H1 (cell line): Measurements from ENCODE around the gene DLG4. TPM values are rescaled to one million over a fixed set of nuclear protein-coding genes. Genes with fewer than 3 reads are reported as not detected.

Experiments used
- CTCF ChIA-PET: fragments of 300-600 bp; sonication (Branson Sonifier 250); formaldehyde crosslinking; loops from one replicate; lab custom pipeline; 2021; ENCODE audit not compliant: partially characterized antibody; lab: Charles Lee
- POLR2A ChIA-PET: fragments of 300-600 bp; sonication (Branson Sonifier 250); formaldehyde crosslinking; loops from one replicate; lab custom pipeline; 2021; ENCODE audit warnings: inconsistent platforms; ENCODE audit not compliant: partially characterized antibody; lab: Charles Lee
- DNase-seq, 2 experiments: peaks; one replicate each; pipeline versions ENCODE4 v3.0.0 to v3.0.0-alpha.2; 2010 to 2022; ENCODE audit warnings: low spot score in 2 of 2, low read depth in 1 of 2, mixed read lengths in 1 of 2
- FAIRE-seq: peaks from 2 replicates; lab custom pipeline; 2011; peaks lifted over from hg19 to GRCh38; lab: Jason Lieb, UNC
- H2AFZ ChIP-seq: 2 replicates; pipeline ENCODE4 v1.8.1; 2012; ENCODE audit warnings: low read length, inconsistent platforms
- H2AK5ac ChIP-seq: 2 replicates; pipeline ENCODE4 v1.6.1; 2013; ENCODE audit warnings: low read depth, low read length
- H2BK120ac ChIP-seq: replicated peaks from 2 replicates; pipeline ENCODE3; 2013; ENCODE audit warnings: low read depth, low read length, inconsistent platforms
- H2BK12ac ChIP-seq: 2 replicates; pipeline ENCODE4 v1.6.1; 2013; ENCODE audit warnings: low read depth, low read length
- H2BK15ac ChIP-seq: 2 replicates; pipeline ENCODE4 v1.6.1; 2013; ENCODE audit warnings: low read length
- H2BK20ac ChIP-seq: 2 replicates; pipeline ENCODE4 v1.6.1; 2013; ENCODE audit warnings: low read length
- H2BK5ac ChIP-seq: 2 replicates; pipeline ENCODE4 v1.6.1; 2013; ENCODE audit warnings: low read depth, low read length
- H3K14ac ChIP-seq: 2 replicates; pipeline ENCODE4 v1.6.1; 2013; ENCODE audit warnings: inconsistent platforms; ENCODE audit not compliant: insufficient read length
- H3K18ac ChIP-seq: 2 replicates; pipeline ENCODE4 v1.6.1; 2013; ENCODE audit warnings: low read length; ENCODE audit errors: extremely low read depth
- H3K23ac ChIP-seq: 2 replicates; pipeline ENCODE4 v1.6.1; 2013; ENCODE audit warnings: inconsistent platforms; ENCODE audit not compliant: insufficient read length
- H3K23me2 ChIP-seq: 2 replicates; pipeline ENCODE4 v1.6.1; 2013; ENCODE audit warnings: low read depth, low read length
- H3K27ac ChIP-seq: 2 replicates; pipeline ENCODE4 v1.6.1; 2011; ENCODE audit warnings: low read depth, low read length, inconsistent platforms
- H3K27me3 ChIP-seq, 4 experiments: replicated peaks in 1 of 4; 1 replicate in 1 of 4; 2 replicates in 3 of 4; pipeline versions ENCODE4 v1.6.1 to v1.8.1; 2011 to 2013; ENCODE audit warnings: low read length in 3 of 4, mild to moderate bottlenecking in 3 of 4, inconsistent platforms in 2 of 4, mixed read lengths in 2 of 4, moderate library complexity in 1 of 4; ENCODE audit not compliant: control insufficient read depth in 3 of 4, insufficient read depth in 3 of 4; ENCODE audit errors: extremely low read depth in 1 of 4
- H3K36me3 ChIP-seq, 4 experiments: 2 replicates each; pipeline versions ENCODE4 v1.6.1 to v1.8.1; 2011 to 2013; ENCODE audit warnings: mild to moderate bottlenecking in 4 of 4, low read length in 3 of 4, moderate library complexity in 2 of 4, control low read depth in 1 of 4, inconsistent platforms in 1 of 4; ENCODE audit not compliant: insufficient read depth in 4 of 4, control insufficient read depth in 2 of 4
- H3K4ac ChIP-seq: replicated peaks from 2 replicates; pipeline ENCODE3; 2013; ENCODE audit warnings: low read length, low read depth, mixed read lengths, inconsistent platforms; ENCODE audit not compliant: insufficient read length
- H3K4me1 ChIP-seq, 4 experiments: replicated peaks in 1 of 4; 1 replicate in 1 of 4; 2 replicates in 3 of 4; pipeline versions ENCODE4 v1.6.1 to v1.8.1; 2011 to 2013; ENCODE audit warnings: low read length in 3 of 4, inconsistent platforms in 2 of 4, mixed read lengths in 1 of 4; ENCODE audit not compliant: insufficient read depth in 4 of 4, control insufficient read depth in 3 of 4
- H3K4me2 ChIP-seq, 2 experiments: 2 replicates each; pipeline versions ENCODE4 v1.6.1 to v1.8.1; 2011 to 2013; ENCODE audit warnings: low read depth in 2 of 2, low read length in 2 of 2, control low read depth in 1 of 2, inconsistent platforms in 1 of 2, mild to moderate bottlenecking in 1 of 2; ENCODE audit not compliant: insufficient read depth in 1 of 2
- H3K4me3 ChIP-seq, 4 experiments: fragments of 200-600, 300-600 bp in 1 of 4; sonication (generic), shearing (Covaris generic), sonication (Bioruptor Twin) in 1 of 4; 2 replicates each; pipeline versions ENCODE4 v1.5.1 to v1.8.1; 2011 to 2016; ENCODE audit warnings: low read length in 4 of 4, low read depth in 3 of 4, control low read depth in 2 of 4, inconsistent platforms in 2 of 4, mild to moderate bottlenecking in 2 of 4, mixed read lengths in 1 of 4, moderate library complexity in 1 of 4; ENCODE audit not compliant: insufficient read depth in 2 of 4; ENCODE audit errors: extremely low read depth in 1 of 4
- H3K56ac ChIP-seq: replicated peaks from 2 replicates; pipeline ENCODE3; 2013; ENCODE audit warnings: low read depth, mild to moderate bottlenecking, mixed read lengths, low read length, inconsistent platforms; ENCODE audit not compliant: insufficient read length
- H3K79me1 ChIP-seq: 2 replicates; pipeline ENCODE4 v1.6.1; 2013; ENCODE audit warnings: low read depth, low read length, control low read depth
- H3K79me2 ChIP-seq, 2 experiments: 2 replicates each; pipeline versions ENCODE4 v1.6.1 to v1.8.1; 2012 to 2013; ENCODE audit warnings: low read length in 2 of 2, mild to moderate bottlenecking in 2 of 2, inconsistent platforms in 1 of 2; ENCODE audit not compliant: insufficient read depth in 2 of 2, control insufficient read depth in 1 of 2
- H3K9ac ChIP-seq, 4 experiments: replicated peaks in 1 of 4; 1 replicate in 1 of 4; 2 replicates in 3 of 4; pipeline versions ENCODE4 v1.6.1 to v1.8.1; 2011 to 2013; ENCODE audit warnings: low read depth in 3 of 4, low read length in 3 of 4, control low read depth in 2 of 4, mild to moderate bottlenecking in 2 of 4, moderate library complexity in 2 of 4, inconsistent platforms in 1 of 4; ENCODE audit errors: extremely low read depth in 1 of 4
- H3K9me3 ChIP-seq, 2 experiments: 2 replicates each; pipeline versions ENCODE4 v1.6.1 to v1.8.1; 2012 to 2013; ENCODE audit warnings: mild to moderate bottlenecking in 2 of 2, moderate library complexity in 2 of 2, control low read depth in 1 of 2, inconsistent platforms in 1 of 2, low read depth in 1 of 2, low read length in 1 of 2, mixed read lengths in 1 of 2; ENCODE audit not compliant: insufficient read depth in 2 of 2
- H4K20me1 ChIP-seq, 2 experiments: replicated peaks in 1 of 2; 2 replicates each; pipeline versions ENCODE3 to v1.8.1; 2011 to 2013; ENCODE audit warnings: inconsistent platforms in 2 of 2, low read length in 2 of 2, mild to moderate bottlenecking in 1 of 2; ENCODE audit not compliant: insufficient read depth in 2 of 2, control insufficient read depth in 1 of 2
- H4K5ac ChIP-seq: 2 replicates; pipeline ENCODE4 v1.6.1; 2013; ENCODE audit warnings: low read length, low read depth, mixed read lengths, inconsistent platforms; ENCODE audit not compliant: insufficient read length
- H4K8ac ChIP-seq: 2 replicates; pipeline ENCODE4 v1.8.0; 2013; ENCODE audit warnings: mild to moderate bottlenecking, moderate library complexity, low read length, inconsistent platforms; ENCODE audit not compliant: insufficient read depth; ENCODE audit errors: extremely low read depth
- H4K91ac ChIP-seq: replicated peaks from 2 replicates; pipeline ENCODE3; 2013; ENCODE audit warnings: low read length, mixed read lengths, inconsistent platforms; ENCODE audit not compliant: insufficient read length
- SIRT6 ChIP-seq: IDR thresholded peaks from one replicate; pipeline ENCODE4 v1.7.1; 2012; ENCODE audit warnings: low read length, inconsistent platforms
- WGBS, 2 experiments: shearing (Covaris generic) in 1 of 2; methylation state at CpG; one replicate each; pipeline versions ENCODE4 v1.1.6 to v1.1.7; 2013 to 2015; ENCODE audit warnings: low lambda C conversion rate in 2 of 2, mixed read lengths in 2 of 2, inconsistent platforms in 1 of 2, low coverage in 1 of 2, missing lambda C conversion rate in 1 of 2; ENCODE audit not compliant: insufficient replicate concordance in 2 of 2, insufficient coverage in 1 of 2, insufficient read length in 1 of 2; ENCODE audit errors: extremely low coverage in 1 of 2, missing lambda C conversion rate in 1 of 2; 5-methylcytosine and 5-hydroxymethylcytosine counted together
- polyA plus RNA-seq, 7 experiments: library from polyadenylated mRNA; depleted of rRNA in 3 of 7; stranded (reverse) in 5 of 7; unstranded in 2 of 7; fragments of >200 nt in 5 of 7; fragments of 200-250 nt in 2 of 7; gene quantifications; 1 replicate in 5 of 7; 2 replicates in 1 of 7; 4 replicates in 1 of 7; pipeline versions ENCODE4 v1.2.1 to v1.2.3, GENCODE V29; 2011 to 2013; ENCODE audit warnings: missing spikeins in 2 of 7, mixed read lengths in 2 of 7
- total RNA-seq: library from RNA; stranded (reverse); fragmentation: NEBNext Ultra II Directional; extraction: Animal tissue kit (Norgen Biotek cat#: 25700); gene quantifications from 2 replicates; pipeline ENCODE4 v1.2.1, GENCODE V29; 2021

The DLG4 gene
- total and polyA plus RNA-seq, 2 of the 8 experiments (the other 6 are each of a cell fraction or from before 2014, with no cell fraction given), result 18.9 to 45.9 TPM

DNA sequence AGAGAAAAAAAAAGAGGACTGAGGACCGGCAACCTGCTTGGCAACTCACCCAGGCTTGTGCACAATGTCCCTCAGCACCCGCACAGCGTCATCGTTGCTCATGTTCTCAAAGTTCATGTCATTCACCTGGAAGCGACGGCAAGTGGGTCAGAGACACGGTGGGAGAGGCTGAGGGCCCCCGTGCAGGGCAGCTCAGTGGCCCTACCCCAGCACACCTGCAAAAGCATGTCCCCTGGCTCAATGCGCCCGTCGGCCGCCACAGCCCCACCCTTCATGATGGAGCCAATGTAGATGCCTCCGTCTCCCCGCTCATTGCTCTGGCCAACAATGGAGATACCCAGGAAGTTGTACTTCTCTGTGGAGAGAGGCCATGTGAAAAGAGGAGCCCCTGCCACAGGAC is 9.3 kb upstream of the DLG4 start:
- Histone ChIP-seq H3K56ac (no peak overlapping the region), H2BK5ac (no peak overlapping the region), H2BK120ac (no peak overlapping the region), H3K14ac (no peak overlapping the region), H3K23ac (no peak overlapping the region), H2BK12ac (no peak overlapping the region), H3K18ac (no peak overlapping the region), H2AFZ (no peak overlapping the region), H2BK15ac (no peak overlapping the region), H3K9ac (no peak overlapping the region), H3K9me3 (no peaks in the 10 kb centered on the region), H4K91ac (no peak overlapping the region), H3K4me3 (no peak overlapping the region), H3K27ac (no peak overlapping the region), H3K23me2 (no peaks in the 10 kb centered on the region), H4K20me1 (peaks cover 14 to 39% of the 10 kb centered on the region in 2 experiments), H3K79me2 (peaks cover 13 to 39% of the 10 kb centered on the region in 2 experiments), H3K79me1 (peaks cover 10% of the 10 kb centered on the region), H3K4me1 (no peaks in the 10 kb centered on the region; a peak in 1 of 7 replicates), H2AK5ac (no peak overlapping the region), H4K5ac (no peak overlapping the region), H3K4me2 (no peak overlapping the region), H2BK20ac (no peak overlapping the region), H3K36me3 (peaks cover 15 to 56% (median 47%) of the 10 kb centered on the region in 4 experiments), H3K27me3 (no peaks in the 10 kb centered on the region), H4K8ac (no peak overlapping the region), H3K4ac (no peak overlapping the region)
- ChIA-PET CTCF (interaction anchor here (4.0 kb wide), 1 partner anchor 8 kb away, joined by 24 read pairs; the partner anchor contains the start of genes ACADVL and DLG4), POLR2A (interaction anchor here (1.1 to 19.7 kb wide), 2 partner anchors 7 to 10 kb away, joined by 3 to 386 read pairs; partner anchors contain the start of genes ACADVL, DLG4 and PHF23)
- DNase-seq, result no peak
- no peak for TF ChIP-seq SIRT6
- FAIRE-seq, result no peak
- 95% methylated on average over 10 of the region's 14 CpGs; no CpG with 5 or more reads in 1 of the 2 experiments for WGBS, 2 experiments
